PFSK-1 (cell line): Measurements from ENCODE around the gene IGFL2.

Experiments
- FOXP2 ChIP-seq: optimal IDR thresholded peaks from 2 replicates; pipeline ENCODE3; 2011; ENCODE audit warnings: borderline replicate concordance, control low read depth, inconsistent platforms; ENCODE audit not compliant: insufficient read depth; ENCODE audit errors: extremely low read length, extremely low read depth
- POLR2AphosphoS5 ChIP-seq: IDR thresholded peaks from 2 replicates; pipeline ENCODE4 v1.6.1; 2012; ENCODE audit warnings: low read depth, mild to moderate bottlenecking, control low read depth, low read length, moderate library complexity
- REST ChIP-seq, 2 experiments: IDR thresholded peaks; 2 replicates each; pipeline versions ENCODE4 v1.6.1 to v1.8.0; 2011 to 2012; ENCODE audit warnings: low read depth in 2 of 2, low read length in 2 of 2, control low read depth in 1 of 2, inconsistent platforms in 1 of 2, mild to moderate bottlenecking in 1 of 2, moderate library complexity in 1 of 2; ENCODE audit not compliant: insufficient read depth in 1 of 2
- SIN3A ChIP-seq: IDR thresholded peaks from 2 replicates; pipeline ENCODE4 v1.6.1; 2012; ENCODE audit warnings: mild to moderate bottlenecking, low read length, moderate library complexity, borderline replicate concordance; ENCODE audit not compliant: insufficient read depth
- TAF1 ChIP-seq: IDR thresholded peaks from 2 replicates; pipeline ENCODE4 v1.6.1; 2012; ENCODE audit warnings: low read length, control low read depth, borderline replicate concordance; ENCODE audit not compliant: insufficient read depth

- TF ChIP-seq TAF1 (no peak), POLR2AphosphoS5 (no peak), REST (IDR thresholded peaks at IDR 0.05; ENCODE audit: insufficient read depth in 1 of 2, low read depth in 2 of 2, low read length in 2 of 2) (no peak), SIN3A (no peak), FOXP2 (no peak)
Observed at GRCh38 chr19:46181388-46181779, 33.3 kb downstream of the IGFL2 start.
